GM12878 (cell line): ENCODE results near the gene RNF130. TPM values are rescaled to one million over a fixed set of nuclear protein-coding genes. Genes with fewer than 3 reads are reported as not detected.

ENCODE experiments used
- ATAC-seq: fragments of 200-7000 bp; cut with Tn5 transposase; 3 replicates; pipeline ENCODE4 v1.9.1; 2020; ENCODE audit warnings: mild to moderate bottlenecking, moderate library complexity
- Bru-seq: library from RNA; stranded (reverse); fragments of 400-500 nt; gene quantifications from one replicate; lab custom pipeline; 2021; lab: Mats Ljungman, UMichigan
- BruChase-seq, 2 experiments: library from RNA; stranded (reverse); fragments of 400-500 nt; gene quantifications; one replicate each; lab custom pipeline; 2021; lab: Mats Ljungman, UMichigan
- BruUV-seq: library from RNA; stranded (reverse); fragments of 400-500 nt; replicated peaks from 2 replicates; lab custom pipeline; 2021; lab: Mats Ljungman, UMichigan
- CTCF ChIA-PET: fragments of 300-600 bp; sonication (Branson Sonifier 250); formaldehyde crosslinking; extraction: SDS; loops from one replicate; lab custom pipeline; 2021; ENCODE audit warnings: inconsistent platforms; lab: Yijun Ruan, JAX
- POLR2A ChIA-PET: fragments of 350-600 bp; formaldehyde crosslinking; extraction: SDS; loops from one replicate; lab custom pipeline; 2021; ENCODE audit warnings: inconsistent platforms; lab: Charles Lee
- RAD21 ChIA-PET: fragments of 300-600 bp; sonication (Branson Sonifier 250); formaldehyde crosslinking; loops from one replicate; lab custom pipeline; 2023; ENCODE audit warnings: antibody characterized with exemption; ENCODE audit not compliant: unreplicated experiment; lab: Charles Lee
- SMC1A ChIA-PET: fragments of 300-600 bp; sonication (Branson Sonifier 250); formaldehyde crosslinking; loops from one replicate; lab custom pipeline; 2023; ENCODE audit not compliant: unreplicated experiment, uncharacterized antibody; lab: Charles Lee
- DNase-seq: peaks from one replicate; pipeline ENCODE4 v3.0.0-alpha.2; 2011; ENCODE audit warnings: low read depth, low spot score
- FAIRE-seq: peaks from 3 replicates; lab custom pipeline; 2011; peaks lifted over from hg19 to GRCh38; lab: Jason Lieb, UNC
- H2AFZ ChIP-seq: 2 replicates; pipeline ENCODE4 v1.6.0; 2011; ENCODE audit warnings: low read depth, low read length, control low read depth; ENCODE audit not compliant: control insufficient read depth
- H3K27ac ChIP-seq: 2 replicates; pipeline ENCODE4 v1.5.1; 2011; ENCODE audit warnings: control low read depth; ENCODE audit not compliant: control insufficient read depth, insufficient read depth
- H3K27me3 ChIP-seq, 2 experiments: replicated peaks in 1 of 2; 2 replicates each; pipeline versions ENCODE4 v1.6.0 to v1.6.1; 2011; ENCODE audit warnings: low read length in 1 of 2; ENCODE audit not compliant: control insufficient read depth in 2 of 2, insufficient read depth in 2 of 2
- H3K36me3 ChIP-seq, 2 experiments: 2 replicates each; pipeline ENCODE4 v1.5.1; 2011; ENCODE audit warnings: low read length in 1 of 2; ENCODE audit not compliant: control insufficient read depth in 2 of 2, insufficient read depth in 2 of 2
- H3K4me1 ChIP-seq: 2 replicates; pipeline ENCODE4 v1.6.1; 2011; ENCODE audit warnings: mild to moderate bottlenecking, low read length, moderate library complexity, mixed read lengths; ENCODE audit not compliant: control insufficient read depth, insufficient read depth
- H3K4me2 ChIP-seq: 2 replicates; pipeline ENCODE4 v1.6.0; 2011; ENCODE audit warnings: control low read depth; ENCODE audit not compliant: control insufficient read depth, insufficient read depth
- H3K4me3 ChIP-seq: fragments of 200-600 bp; sonication (generic); 2 replicates; pipeline ENCODE4 v1.5.1; 2016
- H3K79me2 ChIP-seq: 2 replicates; pipeline ENCODE4 v1.6.0; 2011; ENCODE audit warnings: low read length; ENCODE audit not compliant: control insufficient read depth, insufficient read depth
- H3K9ac ChIP-seq: 2 replicates; pipeline ENCODE4 v1.8.0; 2011; ENCODE audit warnings: low read length, control low read depth, mixed read lengths; ENCODE audit not compliant: control insufficient read depth, insufficient read depth
- H3K9me3 ChIP-seq: replicated peaks from 3 replicates; pipeline ENCODE4 v1.5.1; 2011; ENCODE audit warnings: mild to moderate bottlenecking, low read length; ENCODE audit not compliant: control insufficient read depth, insufficient read depth
- H4K20me1 ChIP-seq: 2 replicates; pipeline ENCODE4 v1.6.0; 2011; ENCODE audit not compliant: control insufficient read depth, insufficient read depth
- BRCA1 ChIP-seq: IDR thresholded peaks from 2 replicates; pipeline ENCODE4 v1.6.1; 2011; ENCODE audit warnings: low read depth, low read length, improper control_type of control experiment
- CHD1 ChIP-seq: IDR thresholded peaks from 2 replicates; pipeline ENCODE4 v1.6.1; 2012; ENCODE audit warnings: low read depth, low read length, improper control_type of control experiment
- CHD2 ChIP-seq: IDR thresholded peaks from 2 replicates; pipeline ENCODE4 v1.6.1; 2011; ENCODE audit warnings: low read depth, low read length, improper control_type of control experiment, borderline replicate concordance
- E4F1 ChIP-seq: fragments of 450-650 bp; IDR thresholded peaks from 2 replicates; pipeline ENCODE4 v1.6.1; 2018; ENCODE audit warnings: borderline replicate concordance, mild to moderate bottlenecking; ENCODE audit not compliant: partially characterized antibody
- FOS ChIP-seq: IDR thresholded peaks from 3 replicates; pipeline ENCODE4 v1.6.1; 2011; ENCODE audit warnings: borderline replicate concordance; ENCODE audit not compliant: insufficient read length; ENCODE audit errors: extremely low read depth
- IKZF1 ChIP-seq: fragments of 450-650 bp; conservative IDR thresholded peaks from 2 replicates; pipeline ENCODE4 v1.6.1; 2017; ENCODE audit warnings: antibody characterized with exemption, mild to moderate bottlenecking
- IRF4 ChIP-seq: IDR thresholded peaks from 2 replicates; pipeline ENCODE4 v1.6.1; 2011; ENCODE audit warnings: low read depth, low read length
- MXI1 ChIP-seq: fragments of 150-350 bp; IDR thresholded peaks from 2 replicates; pipeline ENCODE4 v1.6.1; 2011; ENCODE audit warnings: low read depth, mild to moderate bottlenecking, inconsistent platforms, low read length, improper control_type of control experiment
- NBN ChIP-seq: fragments of 450-650 bp; IDR thresholded peaks from 2 replicates; pipeline ENCODE4 v1.6.1; 2016
- NR2C1 ChIP-seq: fragments of 450-650 bp; IDR thresholded peaks from 2 replicates; pipeline ENCODE4 v1.6.1; 2017; ENCODE audit warnings: antibody characterized with exemption, mild to moderate bottlenecking, moderate library complexity
- NR2F1 ChIP-seq: fragments of 450-650 bp; conservative IDR thresholded peaks from 2 replicates; pipeline ENCODE4 v1.6.1; 2017; ENCODE audit warnings: mild to moderate bottlenecking
- NRF1 ChIP-seq: conservative IDR thresholded peaks from 2 replicates; pipeline ENCODE4 v1.6.1; 2011; ENCODE audit warnings: mild to moderate bottlenecking, low read depth, low read length, improper control_type of control experiment
- POLR2A ChIP-seq: IDR thresholded peaks from 2 replicates; pipeline ENCODE4 v1.6.1; 2011; ENCODE audit warnings: low read depth, mild to moderate bottlenecking, low read length
- SIX5 ChIP-seq: IDR thresholded peaks from 2 replicates; pipeline ENCODE4 v1.6.1; 2011; ENCODE audit warnings: mild to moderate bottlenecking, low read depth, low read length, moderate library complexity; ENCODE audit not compliant: severe bottlenecking
- SMARCA5 ChIP-seq: fragments of 450-650 bp; IDR thresholded peaks from 2 replicates; pipeline ENCODE4 v1.6.1; 2017; ENCODE audit warnings: mild to moderate bottlenecking
- SRF ChIP-seq, 2 experiments: IDR thresholded peaks; 2 replicates each; pipeline ENCODE4 v1.6.1; 2011; ENCODE audit warnings: low read depth in 2 of 2, low read length in 2 of 2, mild to moderate bottlenecking in 1 of 2, moderate library complexity in 1 of 2
- SUPT20H ChIP-seq: IDR thresholded peaks from 2 replicates; pipeline ENCODE4 v1.6.1; 2011; ENCODE audit warnings: low read depth, mild to moderate bottlenecking, low read length, moderate library complexity, borderline replicate concordance; ENCODE audit not compliant: control insufficient read depth
- TCF7 ChIP-seq: IDR thresholded peaks from 2 replicates; pipeline ENCODE4 v1.6.1; 2014; ENCODE audit warnings: antibody characterized with exemption, borderline replicate concordance
- YY1 ChIP-seq: IDR thresholded peaks from 2 replicates; pipeline ENCODE4 v1.6.1; 2011; ENCODE audit warnings: low read depth, mild to moderate bottlenecking, low read length
- WGBS: methylation state at CpG from one replicate; pipeline ENCODE4 v1.1.6; 2016; ENCODE audit warnings: low lambda C conversion rate; ENCODE audit not compliant: insufficient replicate concordance, insufficient coverage; ENCODE audit errors: missing lambda C conversion rate; 5-methylcytosine and 5-hydroxymethylcytosine counted together
- in situ Hi-C: fragments of 300-500 bp; cut with MboI; formaldehyde crosslinking; loops from 9 replicates; pipeline ENCODE4 v1.14.3; 2018; ENCODE audit warnings: mixed read lengths
- intact Hi-C: fragments of 100-400 bp; cut with micrococcal nuclease; formaldehyde crosslinking; loops from one replicate; pipeline ENCODE4 v1.14.2; 2022; ENCODE audit not compliant: unreplicated experiment
- long read RNA-seq, 2 experiments: library from polyadenylated mRNA; unstranded; transcript quantifications; one replicate each; pipeline ENCODE4 v2.0.0, GENCODE V29; 2019 to 2020
- polyA minus RNA-seq, 3 experiments: library from RNA; depleted of rRNA, polyadenylated mRNA; stranded (reverse); fragments of >200 nt; gene quantifications; 2 replicates each; pipeline ENCODE4 v1.2.3, GENCODE V29; 2011
- polyA plus RNA-seq, 11 experiments: library from polyadenylated mRNA; depleted of rRNA in 4 of 11; unstranded in 6 of 11; stranded (reverse) in 5 of 11; fragments of >200 nt; fragmentation: Nextera tagmentation in 4 of 11; fragmentation: Illumina TruSeq in 1 of 11; extraction: Ambion mirVana in 4 of 11; extraction: Trizol in 1 of 11; gene quantifications; 1 replicate in 1 of 11; 2 replicates in 10 of 11; pipeline versions ENCODE4 v1.2.1 to v1.2.3, GENCODE V29; 2011 to 2016; ENCODE audit warnings: inconsistent platforms in 2 of 11, missing spikeins in 2 of 11, low read depth in 1 of 11
- total RNA-seq, 4 experiments: library from RNA; depleted of rRNA in 3 of 4; stranded (reverse); fragments of >200 nt in 3 of 4; fragmentation: Illumina TruSeq in 1 of 4; extraction: Trizol in 1 of 4; gene quantifications; 2 replicates each; pipeline versions ENCODE4 v1.2.1 to v1.2.3, GENCODE V29; 2013 to 2021
- TF ChIP-seq, protein P1 (sequence below): IDR thresholded peaks from 2 replicates; pipeline ENCODE4 v1.6.1; 2012; ENCODE audit warnings: low read depth, low read length, improper control_type of control experiment

Gene RNF130
- 40.6 and 43.0 TPM in 2 replicates for total RNA-seq (2013; cell fraction: nucleolus; rRNA removed)
- total RNA-seq (2014; rRNA removed) (not detected in 2 replicates), total RNA-seq (2014; rRNA removed; fragmentation: Illumina TruSeq; extraction: Trizol) (0.09 TPM in 1 of 2 replicates, not detected in the other), total RNA-seq (2021) (0.29 and 0.36 TPM in 2 replicates), polyA plus RNA-seq (2011; rRNA removed) (0.06 and 0.30 TPM in 2 replicates), polyA plus RNA-seq (2014; fragmentation: Illumina TruSeq; extraction: Trizol) (0.08 and 0.12 TPM in 2 replicates), polyA plus RNA-seq (2014; fragmentation: Nextera tagmentation; extraction: Ambion mirVana) (under 1 TPM; 0.10 to 0.11 TPM), polyA plus RNA-seq (2014; rRNA removed) (0.04 TPM in 1 of 2 replicates, not detected in the other), polyA plus RNA-seq (2016; fragmentation: Nextera tagmentation; extraction: Ambion mirVana) (under 1 TPM; 0.09 to 0.16 TPM), polyA minus RNA-seq (2011; rRNA and poly(A)+ RNA removed) (not detected in 2 replicates), Bru-seq, nascent RNA (percentile 51 among the genes with signal in this experiment), BruChase-seq, experiment 1, labeled RNA remaining after a 6-hour chase (percentile 47 among the genes with signal in this experiment), BruChase-seq, experiment 2, labeled RNA remaining after a 2-hour chase (percentile 49 among the genes with signal in this experiment)
- polyA plus RNA-seq (2011; ENCODE audit: low read depth) = 1.5 TPM
- 0.03 and 0.12 TPM in 2 replicates for polyA plus RNA-seq (2011; cell fraction: cytosol; rRNA removed)
- 0.06 TPM in 1 of 2 replicates, not detected in the other for polyA plus RNA-seq (2011; cell fraction: nucleus; rRNA removed)
- polyA plus RNA-seq (2012) = 1.0 and 1.6 TPM in 2 replicates
- 0.42 TPM in 1 of 2 replicates, not detected in the other for polyA minus RNA-seq (2011; cell fraction: cytosol; rRNA and poly(A)+ RNA removed)
- 0.29 TPM in 1 of 2 replicates, not detected in the other for polyA minus RNA-seq (2011; cell fraction: nucleus; rRNA and poly(A)+ RNA removed)
- long read RNA-seq, experiment 1 = 0 reads
- long read RNA-seq, experiment 2, partial matches to known transcripts = 0 of 1 reads
- long read RNA-seq, experiment 2, other reads (novel, unspliced or antisense) = 1 of 1 reads

DNA sequence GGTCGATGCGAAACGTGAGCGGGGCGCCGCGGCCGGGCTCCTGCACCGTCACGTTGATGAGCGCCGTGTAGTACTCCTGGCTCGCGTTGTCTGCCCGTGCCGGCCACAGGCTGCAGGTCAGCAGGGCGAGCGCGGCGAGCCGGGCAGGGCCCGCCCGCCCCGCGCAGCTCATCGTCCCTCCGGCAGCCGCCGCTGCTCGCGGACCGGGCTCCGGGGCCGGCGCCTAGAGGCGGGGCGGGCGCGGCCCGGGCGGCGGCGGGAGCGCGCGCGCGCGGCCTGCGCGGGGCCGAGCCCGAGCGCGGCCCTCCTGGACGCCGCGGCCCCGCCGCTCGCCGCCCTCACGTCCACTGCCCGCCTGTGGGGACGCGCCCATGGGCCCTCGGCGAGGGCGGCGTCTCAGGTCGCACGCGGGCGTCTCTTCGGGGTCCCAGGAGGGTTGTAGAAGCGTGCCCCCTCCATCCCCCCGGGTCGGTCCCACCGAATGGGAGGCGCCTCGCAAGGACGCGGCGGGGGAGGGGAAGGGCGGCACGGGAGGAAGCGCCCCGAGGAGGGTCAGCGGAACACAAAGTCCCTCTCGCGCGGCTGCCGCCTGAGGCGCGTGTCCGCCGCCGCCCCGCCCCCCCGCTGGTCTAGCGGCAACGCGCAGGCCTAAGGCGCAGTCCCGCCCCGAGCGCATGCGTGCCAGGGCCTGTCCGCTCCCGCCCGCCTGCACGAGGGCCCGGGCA, at the start of gene RNF130:
TSS of gene RNF130 (minus strand) at position 229 of the 725 bp plus-strand sequence. CDS start at position 172, 57 bp downstream.
- Histone ChIP-seq H3K4me3 (peak within 1 kb of the TSS; percentile 53; the same call in 1 of the 2 replicates), H4K20me1 (no peaks in the 10 kb centered on the region), H3K79me2 (no peaks in the 10 kb centered on the region; the same call in 1 of the 2 replicates), H3K9ac (peak within 1 kb of the TSS; percentile 2; the same call in 1 of the 2 replicates), H3K4me2 (peak within 1 kb of the TSS; percentile 39; the same call in 1 of the 2 replicates), H3K9me3 (peaks cover 4% of the 10 kb centered on the region; the same call in 2 of the 3 replicates), H3K27ac (no peak within 1 kb of the TSS), H3K36me3 (no peaks in the 10 kb centered on the region), H3K4me1 (no peaks in the 10 kb centered on the region), H3K27me3 (peaks cover 4 to 7% of the 10 kb centered on the region in 2 experiments; a peak in 3 of 4 replicates), H2AFZ (peak within 1 kb of the TSS; percentile 62)
- BruUV-seq = no TSS peak
- intact Hi-C loops (no loop called here), in situ Hi-C loops (no loop called here)
- ChIA-PET SMC1A (no interaction called here), POLR2A (no interaction called here), CTCF (no interaction called here), RAD21 (no interaction called here)
- peak; percentile 31 for FAIRE-seq
- WGBS = 10% methylated on average over 36 of the region's 113 CpGs
- DNase-seq = peak; percentile 19
- peak; percentile 69 for ATAC-seq
- TF ChIP-seq SIX5 (no peak), NRF1 (peak; percentile 53), IKZF1 (peak; percentile 53; the same call in 1 of the 2 replicates), SMARCA5 (no peak), SUPT20H (no peak), BRCA1 (no peak), YY1 (no peak), CHD2 (peak; percentile 53; the same call in 1 of the 2 replicates), IRF4 (no peak), TCF7 (no peak), CHD1 (no peak), E4F1 (no peak), SRF (IDR thresholded peaks at IDR 0.05; ENCODE audit: low read depth in 2 of 2, low read length in 2 of 2) (no peak), MXI1 (no peak; the same call in 1 of the 2 replicates), NR2C1 (no peak), NR2F1 (no peak), FOS (no peak), POLR2A (peak; percentile 39; the same call in 1 of the 2 replicates), NBN (no peak)
- TF ChIP-seq, protein P1, sequence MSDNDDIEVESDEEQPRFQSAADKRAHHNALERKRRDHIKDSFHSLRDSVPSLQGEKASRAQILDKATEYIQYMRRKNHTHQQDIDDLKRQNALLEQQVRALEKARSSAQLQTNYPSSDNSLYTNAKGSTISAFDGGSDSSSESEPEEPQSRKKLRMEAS = peak; percentile 95
